Naive thymus-derived CD4-positive, alpha-beta T cell (primary cell): Measurements from ENCODE around the gene ZDHHC22. TPM values are rescaled to one million over a fixed set of nuclear protein-coding genes. Genes with fewer than 3 reads are reported as not detected.
A peak's percentile ranks its signal among the peaks of the same experiment; 100 is the strongest.

ENCODE experiments used
- ATAC-seq: fragments of 150-1000 bp; cut with Tn5 transposase; 2 replicates; pipeline ENCODE4 v1.10.0; 2021; ENCODE audit warnings: mild to moderate bottlenecking, moderate library complexity
- CTCF ChIA-PET: fragments of 350-600 bp; sonication (Branson Sonifier 250); formaldehyde crosslinking; loops from one replicate; lab custom pipeline; 2021; ENCODE audit warnings: antibody characterized with exemption; lab: Charles Lee
- POLR2A ChIA-PET: fragments of 350-600 bp; sonication (Branson Sonifier 250); formaldehyde crosslinking; loops from one replicate; lab custom pipeline; 2021; ENCODE audit warnings: antibody characterized with exemption, inconsistent platforms; lab: Charles Lee
- DNase-seq, 9 donors: peaks; one replicate each; pipeline versions ENCODE4 v3.0.0 to v3.0.0-alpha.2; 2020 to 2022; ENCODE audit warnings: mixed read lengths in 1 of 9
- H3K27ac ChIP-seq: one replicate; pipeline ENCODE4 v1.7.0; 2013; ENCODE audit warnings: mild to moderate bottlenecking, low read depth, low read length, moderate library complexity
- H3K27me3 ChIP-seq, 2 donors: one replicate each; pipeline ENCODE4 v1.7.0; 2013; ENCODE audit warnings: low read length in 2 of 2, mild to moderate bottlenecking in 2 of 2, moderate library complexity in 2 of 2; ENCODE audit not compliant: control insufficient read depth in 2 of 2, insufficient read depth in 2 of 2
- H3K36me3 ChIP-seq, 3 experiments: 1 replicate in 2 of 3; 2 replicates in 1 of 3; pipeline ENCODE4 v1.7.0; 2013; ENCODE audit warnings: low read length in 3 of 3, mild to moderate bottlenecking in 3 of 3, moderate library complexity in 1 of 3; ENCODE audit not compliant: insufficient read depth in 3 of 3, control insufficient read depth in 2 of 3
- H3K4me1 ChIP-seq, 2 donors: one replicate each; pipeline ENCODE4 v1.7.0; 2013; ENCODE audit warnings: low read length in 2 of 2, mild to moderate bottlenecking in 2 of 2, moderate library complexity in 1 of 2; ENCODE audit not compliant: control insufficient read depth in 2 of 2, insufficient read depth in 2 of 2
- H3K4me3 ChIP-seq: 2 replicates; pipeline ENCODE4 v1.7.0; 2013; ENCODE audit warnings: mild to moderate bottlenecking, low read length
- H3K9me3 ChIP-seq, 3 experiments: 1 replicate in 2 of 3; 2 replicates in 1 of 3; pipeline ENCODE4 v1.7.0; 2013; ENCODE audit warnings: low read length in 3 of 3; ENCODE audit not compliant: control insufficient read depth in 2 of 3
- H3K27ac Mint-ChIP-seq, 9 donors: one replicate each; pipeline ENCODE4 v1.8.0; 2020 to 2022; ENCODE audit warnings: mixed read lengths in 9 of 9, mild to moderate bottlenecking in 8 of 9, moderate library complexity in 5 of 9, inconsistent platforms in 2 of 9
- H3K27me3 Mint-ChIP-seq, 5 donors: one replicate each; pipeline ENCODE4 v1.8.0; 2021 to 2022; ENCODE audit warnings: mixed read lengths in 5 of 5, mild to moderate bottlenecking in 1 of 5
- H3K36me3 Mint-ChIP-seq, 5 donors: one replicate each; pipeline ENCODE4 v1.8.0; 2020 to 2022; ENCODE audit warnings: mixed read lengths in 5 of 5, mild to moderate bottlenecking in 3 of 5, inconsistent platforms in 1 of 5
- H3K4me1 Mint-ChIP-seq, 7 donors: one replicate each; pipeline ENCODE4 v1.8.0; 2020 to 2022; ENCODE audit warnings: mixed read lengths in 7 of 7, mild to moderate bottlenecking in 3 of 7, inconsistent platforms in 1 of 7
- H3K4me3 Mint-ChIP-seq, 10 donors: one replicate each; pipeline ENCODE4 v1.8.0; 2020 to 2022; ENCODE audit warnings: mild to moderate bottlenecking in 10 of 10, mixed read lengths in 10 of 10, moderate library complexity in 6 of 10, inconsistent platforms in 2 of 10
- H3K9me3 Mint-ChIP-seq, 11 donors: one replicate each; pipeline ENCODE4 v1.8.0; 2020 to 2022; ENCODE audit warnings: mixed read lengths in 11 of 11, mild to moderate bottlenecking in 4 of 11, inconsistent platforms in 1 of 11, moderate library complexity in 1 of 11
- intact Hi-C, 2 donors: fragments of 100-400 bp; cut with micrococcal nuclease; formaldehyde crosslinking; loops; one replicate each; pipeline ENCODE4 v1.15.1; 2023
- polyA plus RNA-seq, 2 donors: library from polyadenylated mRNA; unstranded; fragments of 300-500 nt; fragmentation: Illumina TruSeq; gene quantifications; one replicate each; pipeline ENCODE4 v1.2.3, GENCODE V29; 2021
- total RNA-seq, 6 experiments: library from RNA in 5 of 6; stranded (reverse) in 5 of 6; gene quantifications; 1 replicate in 5 of 6; 2 replicates in 1 of 6; pipeline ENCODE4 v1.2.3 and lab custom pipeline; 2021 to 2026

ZDHHC22 gene
- total and polyA plus RNA-seq, 7 experiments from 2014 or later = not detected

- Mint-ChIP-seq H3K4me1 (peaks cover 1 to 23% (median 14%) of the 10 kb centered on the region in 7 donors), H3K4me3 (no peak overlapping the region), H3K27ac (peak overlapping the region in 1 of 9 donors; percentile 59), H3K36me3 (peaks cover 0 to 6% (median 5%) of the 10 kb centered on the region in 5 donors), H3K9me3 (peaks cover 0 to 21% (median 8%) of the 10 kb centered on the region in 11 donors), H3K27me3 (peaks cover 0 to 18% (median 0%) of the 10 kb centered on the region in 5 donors)
- POLR2A ChIA-PET = no interaction called here
- ATAC-seq = no peak
- no peak overlapping the region for H3K27ac ChIP-seq
- peaks cover 0 to 10% (median 4%) of the 10 kb centered on the region in 3 experiments for H3K9me3 ChIP-seq
- H3K4me1 ChIP-seq = peaks cover 0 to 5% of the 10 kb centered on the region in 2 donors
- no peaks in the 10 kb centered on the region for H3K27me3 ChIP-seq
- CTCF ChIA-PET = interaction anchor here (0.7 to 1.7 kb wide), 4 partner anchors 21 to 216 kb away, joined by 3 to 8 read pairs (median 4); no protein-coding TSS in a partner anchor
- H3K36me3 ChIP-seq = no peaks in the 10 kb centered on the region
- no peak for DNase-seq
- H3K4me3 ChIP-seq = no peak overlapping the region
- intact Hi-C loops = no loop called here
Measured at GRCh38 chr14:77091518-77091917, 50.1 kb downstream of the ZDHHC22 start.

GRCh38 chr14:77088645-77089044 is 52.9 kb downstream of the ZDHHC22 start:
- Mint-ChIP-seq H3K4me3 (no peak overlapping the region), H3K27me3 (peaks cover 0 to 17% (median 5%) of the 10 kb centered on the region in 5 donors), H3K9me3 (peaks cover 0 to 21% (median 8%) of the 10 kb centered on the region in 11 donors), H3K4me1 (peaks cover 3 to 19% (median 12%) of the 10 kb centered on the region in 7 donors), H3K36me3 (peaks cover 0 to 6% (median 5%) of the 10 kb centered on the region in 5 donors), H3K27ac (peak overlapping the region in 1 of 9 donors; percentile 22)
- no peak for ATAC-seq
- no peak overlapping the region for H3K27ac ChIP-seq
- ChIA-PET CTCF (interaction anchor here (1.5 kb wide), 1 partner anchor 213 kb away, joined by 7 read pairs; no protein-coding TSS in a partner anchor), POLR2A (interaction anchor here (1.3 kb wide), 1 partner anchor 10 kb away, joined by 4 read pairs; no protein-coding TSS in a partner anchor)
- peaks cover 0 to 10% (median 4%) of the 10 kb centered on the region in 3 experiments for H3K9me3 ChIP-seq
- H3K27me3 ChIP-seq = no peaks in the 10 kb centered on the region
- H3K4me1 ChIP-seq = peaks cover 0 to 9% of the 10 kb centered on the region in 2 donors
- no peak overlapping the region for H3K4me3 ChIP-seq
- H3K36me3 ChIP-seq = no peaks in the 10 kb centered on the region
- no peak for DNase-seq
- intact Hi-C loops = no loop called here

- H3K9me3 Mint-ChIP-seq = peaks cover 0 to 21% (median 8%) of the 10 kb centered on the region in 11 donors
- ChIA-PET POLR2A (no interaction called here), CTCF (no interaction called here)
- Histone ChIP-seq H3K36me3 (no peaks in the 10 kb centered on the region), H3K27me3 (no peaks in the 10 kb centered on the region), H3K9me3 (peaks cover 0 to 10% (median 4%) of the 10 kb centered on the region in 3 experiments), H3K4me3 (no peak overlapping the region), H3K4me1 (peaks cover 0 to 9% of the 10 kb centered on the region in 2 donors), H3K27ac (no peak overlapping the region)
- DNase-seq (no peak), ATAC-seq (peak; percentile 56)
- H3K4me3 Mint-ChIP-seq = no peak overlapping the region
- H3K27me3 Mint-ChIP-seq = peaks cover 0 to 15% (median 5%) of the 10 kb centered on the region in 5 donors
- peaks cover 0 to 6% (median 5%) of the 10 kb centered on the region in 5 donors for H3K36me3 Mint-ChIP-seq
- intact Hi-C loops = no loop called here
- H3K27ac Mint-ChIP-seq = peak overlapping the region in 3 of 9 donors; percentile 22 to 39 (median 31)
- H3K4me1 Mint-ChIP-seq = peaks cover 3 to 19% (median 12%) of the 10 kb centered on the region in 7 donors
Measured at GRCh38 chr14:77088219-77088618, 53.4 kb downstream of the ZDHHC22 start.

- H3K27me3 ChIP-seq = no peaks in the 10 kb centered on the region
- CTCF ChIA-PET = no interaction called here
- Mint-ChIP-seq H3K27me3 (peaks cover 0 to 18% (median 5%) of the 10 kb centered on the region in 5 donors), H3K4me3 (no peak overlapping the region), H3K9me3 (peaks cover 0 to 21% (median 8%) of the 10 kb centered on the region in 11 donors), H3K27ac (peak overlapping the region in 3 of 9 donors; percentile 31 to 43 (median 39)), H3K4me1 (peaks cover 3 to 19% (median 12%) of the 10 kb centered on the region in 7 donors), H3K36me3 (peaks cover 0 to 6% (median 5%) of the 10 kb centered on the region in 5 donors)
- POLR2A ChIA-PET = no interaction called here
- no peak overlapping the region for H3K4me3 ChIP-seq
- DNase-seq (no peak), ATAC-seq (no peak)
- intact Hi-C loops = no loop called here
- no peak overlapping the region for H3K27ac ChIP-seq
- H3K4me1 ChIP-seq = peaks cover 0 to 9% of the 10 kb centered on the region in 2 donors
- H3K36me3 ChIP-seq = no peaks in the 10 kb centered on the region
- peaks cover 0 to 10% (median 4%) of the 10 kb centered on the region in 3 experiments for H3K9me3 ChIP-seq
Measured at GRCh38 chr14:77087631-77088030, 54.0 kb downstream of the ZDHHC22 start.

- ChIA-PET POLR2A (no interaction called here), CTCF (interaction anchor here (1.0 to 3.8 kb wide), 3 partner anchors 17 to 211 kb away, joined by 3 to 15 read pairs (median 4); no protein-coding TSS in a partner anchor)
- Histone ChIP-seq H3K36me3 (no peaks in the 10 kb centered on the region), H3K27me3 (no peaks in the 10 kb centered on the region), H3K4me1 (peaks cover 0 to 9% of the 10 kb centered on the region in 2 donors), H3K9me3 (peaks cover 0 to 10% (median 4%) of the 10 kb centered on the region in 3 experiments), H3K27ac (no peak overlapping the region), H3K4me3 (no peak overlapping the region)
- Mint-ChIP-seq H3K27ac (peak overlapping the region in 1 of 9 donors; percentile 82), H3K36me3 (peaks cover 0 to 6% (median 5%) of the 10 kb centered on the region in 5 donors), H3K4me1 (peaks cover 3 to 19% (median 12%) of the 10 kb centered on the region in 7 donors), H3K9me3 (peaks cover 0 to 21% (median 8%) of the 10 kb centered on the region in 11 donors), H3K4me3 (no peak overlapping the region), H3K27me3 (peaks cover 0 to 18% (median 5%) of the 10 kb centered on the region in 5 donors)
- ATAC-seq (no peak), DNase-seq (no peak)
- intact Hi-C loops = no loop called here
Measured at GRCh38 chr14:77086951-77087350, 54.6 kb downstream of the ZDHHC22 start.

GRCh38 chr14:77086017-77086727 is 55.4 kb downstream of the ZDHHC22 start:
- Histone ChIP-seq H3K27ac (no peak overlapping the region), H3K27me3 (no peaks in the 10 kb centered on the region), H3K9me3 (peaks cover 0 to 4% (median under 1%) of the 10 kb centered on the region in 3 experiments), H3K4me1 (peaks cover 0 to 9% of the 10 kb centered on the region in 2 donors), H3K36me3 (no peaks in the 10 kb centered on the region), H3K4me3 (no peak overlapping the region)
- peaks cover 3 to 19% (median 12%) of the 10 kb centered on the region in 7 donors for H3K4me1 Mint-ChIP-seq
- POLR2A ChIA-PET = interaction anchor here (0.8 kb wide), 1 partner anchor 11 kb away, joined by 3 read pairs; no protein-coding TSS in a partner anchor
- ATAC-seq = peak; percentile 94
- H3K27ac Mint-ChIP-seq = peak overlapping the region in 5 of 9 donors; percentile 53 to 87 (median 69)
- H3K36me3 Mint-ChIP-seq = peaks cover 0 to 1% (median under 1%) of the 10 kb centered on the region in 5 donors
- H3K9me3 Mint-ChIP-seq = peaks cover 0 to 14% (median 4%) of the 10 kb centered on the region in 11 donors
- CTCF ChIA-PET = interaction anchor here (1.0 to 3.8 kb wide), 3 partner anchors 16 to 211 kb away, joined by 3 to 15 read pairs (median 4); no protein-coding TSS in a partner anchor
- intact Hi-C loops = no loop called here
- peaks cover 0 to 18% (median 5%) of the 10 kb centered on the region in 5 donors for H3K27me3 Mint-ChIP-seq
- DNase-seq = peak in 5 of 9 donors; percentile 25 to 62 (median 41)
- no peak overlapping the region for H3K4me3 Mint-ChIP-seq
